Measurements from ENCODE around the gene SMARCB1. TPM values are rescaled to one million over a fixed set of nuclear protein-coding genes. Genes with fewer than 3 reads are reported as not detected.

The SMARCB1 gene
- total RNA-seq (10 to 100 TPM; 52.4 to 80.5 TPM), polyA plus RNA-seq (ENCODE audit: insufficient read length in 6 of 6) (100 to 1,000 TPM; 134 to 166 (median 144) TPM)
- long read RNA-seq, donor 1, full-length matches to known transcripts, result 73 of 115 reads
- long read RNA-seq, donor 1, partial matches to known transcripts, result 42 of 115 reads
- long read RNA-seq, donor 1, other reads (novel, unspliced or antisense), result 0 of 115 reads
- long read RNA-seq, donor 2, full-length matches to known transcripts, result 82 of 91 reads
- long read RNA-seq, donor 2, partial matches to known transcripts, result 9 of 91 reads
- long read RNA-seq, donor 2, other reads (novel, unspliced or antisense), result 0 of 91 reads
- long read RNA-seq, donor 3, full-length matches to known transcripts, result 71 of 79 reads
- long read RNA-seq, donor 3, partial matches to known transcripts, result 8 of 79 reads
- long read RNA-seq, donor 3, other reads (novel, unspliced or antisense), result 0 of 79 reads
- long read RNA-seq, donor 4, full-length matches to known transcripts, result 34 of 41 reads
- long read RNA-seq, donor 4, partial matches to known transcripts, result 4 of 41 reads
- long read RNA-seq, donor 4, other reads (novel, unspliced or antisense), result 3 of 41 reads
- long read RNA-seq, donor 5, full-length matches to known transcripts, result 62 of 73 reads
- long read RNA-seq, donor 5, partial matches to known transcripts, result 11 of 73 reads
- long read RNA-seq, donor 5, other reads (novel, unspliced or antisense), result 0 of 73 reads
- long read RNA-seq, donor 6, full-length matches to known transcripts, result 74 of 83 reads
- long read RNA-seq, donor 6, partial matches to known transcripts, result 9 of 83 reads
- long read RNA-seq, donor 6, other reads (novel, unspliced or antisense), result 0 of 83 reads
- long read RNA-seq, donor 7, full-length matches to known transcripts, result 43 of 51 reads
- long read RNA-seq, donor 7, partial matches to known transcripts, result 8 of 51 reads
- long read RNA-seq, donor 7, other reads (novel, unspliced or antisense), result 0 of 51 reads
- long read RNA-seq, donor 8, full-length matches to known transcripts, result 58 of 58 reads
- long read RNA-seq, donor 8, partial matches to known transcripts, result 0 of 58 reads
- long read RNA-seq, donor 8, other reads (novel, unspliced or antisense), result 0 of 58 reads
- long read RNA-seq, donor 9, result 0 reads
- long read RNA-seq, donor 10, full-length matches to known transcripts, result 62 of 66 reads
- long read RNA-seq, donor 10, partial matches to known transcripts, result 1 of 66 reads
- long read RNA-seq, donor 10, other reads (novel, unspliced or antisense), result 3 of 66 reads
- long read RNA-seq, donor 11, full-length matches to known transcripts, result 109 of 156 reads
- long read RNA-seq, donor 11, partial matches to known transcripts, result 47 of 156 reads
- long read RNA-seq, donor 11, other reads (novel, unspliced or antisense), result 0 of 156 reads
- long read RNA-seq, donor 12, full-length matches to known transcripts, result 62 of 67 reads
- long read RNA-seq, donor 12, partial matches to known transcripts, result 5 of 67 reads
- long read RNA-seq, donor 12, other reads (novel, unspliced or antisense), result 0 of 67 reads

DNA sequence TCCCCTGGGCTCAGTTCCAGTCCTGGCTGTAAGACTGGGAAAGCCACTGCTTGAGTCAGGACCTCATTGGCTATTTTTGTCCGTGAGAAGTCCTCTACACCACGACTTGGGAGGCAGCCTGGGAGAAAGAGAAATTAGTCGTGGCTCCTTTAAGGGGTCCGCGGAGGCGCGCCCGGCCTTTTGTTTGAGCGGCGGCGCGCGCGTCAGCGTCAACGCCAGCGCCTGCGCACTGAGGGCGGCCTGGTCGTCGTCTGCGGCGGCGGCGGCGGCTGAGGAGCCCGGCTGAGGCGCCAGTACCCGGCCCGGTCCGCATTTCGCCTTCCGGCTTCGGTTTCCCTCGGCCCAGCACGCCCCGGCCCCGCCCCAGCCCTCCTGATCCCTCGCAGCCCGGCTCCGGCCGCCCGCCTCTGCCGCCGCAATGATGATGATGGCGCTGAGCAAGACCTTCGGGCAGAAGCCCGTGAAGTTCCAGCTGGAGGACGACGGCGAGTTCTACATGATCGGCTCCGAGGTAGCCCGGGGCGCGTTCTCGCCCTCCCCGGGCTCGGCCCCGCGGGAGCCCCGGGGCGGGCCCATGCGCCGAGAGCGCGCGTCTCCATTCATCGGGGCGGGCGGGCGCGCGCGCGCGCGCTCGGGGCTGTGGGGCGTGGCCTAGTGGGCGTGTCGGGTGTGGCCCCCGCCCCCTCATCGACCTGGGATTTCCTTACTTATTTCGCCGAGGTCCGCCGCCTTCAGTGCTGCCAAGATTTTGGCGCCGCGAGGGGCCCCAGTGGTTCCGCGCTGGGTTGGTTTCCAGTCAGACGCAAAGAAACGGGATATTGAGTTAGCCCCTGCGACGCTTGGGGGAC is at the start of gene SMARCB1:
Gene SMARCB1 (plus strand): TSS at position 215 of the 848 bp plus-strand sequence. CDS start 204 bp downstream, at position 419.
- intact Hi-C loops (cut with DNase I), result loop anchor here in 1 of 2 donors (10.0 kb wide), 1 partner anchor 48 kb away; the partner anchor contains the start of gene DERL3
- Histone ChIP-seq H3K36me3 (peaks cover 0 to 7% of the 10 kb centered on the region in 2 donors), H3K27ac (peak within 1 kb of the TSS; percentile 99 to 100), H3K4me3 (peak within 1 kb of the TSS; percentile 84 to 93), H3K27me3 (no peaks in the 10 kb centered on the region), H3K4me1 (peaks cover 8 to 34% of the 10 kb centered on the region in 2 donors), H3K9me3 (no peaks in the 10 kb centered on the region)
- peak; percentile 99 for ATAC-seq
- DNase-seq, result peak; percentile 88 to 96 (median 91)
- TF ChIP-seq, protein P1, sequence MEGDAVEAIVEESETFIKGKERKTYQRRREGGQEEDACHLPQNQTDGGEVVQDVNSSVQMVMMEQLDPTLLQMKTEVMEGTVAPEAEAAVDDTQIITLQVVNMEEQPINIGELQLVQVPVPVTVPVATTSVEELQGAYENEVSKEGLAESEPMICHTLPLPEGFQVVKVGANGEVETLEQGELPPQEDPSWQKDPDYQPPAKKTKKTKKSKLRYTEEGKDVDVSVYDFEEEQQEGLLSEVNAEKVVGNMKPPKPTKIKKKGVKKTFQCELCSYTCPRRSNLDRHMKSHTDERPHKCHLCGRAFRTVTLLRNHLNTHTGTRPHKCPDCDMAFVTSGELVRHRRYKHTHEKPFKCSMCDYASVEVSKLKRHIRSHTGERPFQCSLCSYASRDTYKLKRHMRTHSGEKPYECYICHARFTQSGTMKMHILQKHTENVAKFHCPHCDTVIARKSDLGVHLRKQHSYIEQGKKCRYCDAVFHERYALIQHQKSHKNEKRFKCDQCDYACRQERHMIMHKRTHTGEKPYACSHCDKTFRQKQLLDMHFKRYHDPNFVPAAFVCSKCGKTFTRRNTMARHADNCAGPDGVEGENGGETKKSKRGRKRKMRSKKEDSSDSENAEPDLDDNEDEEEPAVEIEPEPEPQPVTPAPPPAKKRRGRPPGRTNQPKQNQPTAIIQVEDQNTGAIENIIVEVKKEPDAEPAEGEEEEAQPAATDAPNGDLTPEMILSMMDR (IDR thresholded peaks at IDR 0.05), result no peak

DNA sequence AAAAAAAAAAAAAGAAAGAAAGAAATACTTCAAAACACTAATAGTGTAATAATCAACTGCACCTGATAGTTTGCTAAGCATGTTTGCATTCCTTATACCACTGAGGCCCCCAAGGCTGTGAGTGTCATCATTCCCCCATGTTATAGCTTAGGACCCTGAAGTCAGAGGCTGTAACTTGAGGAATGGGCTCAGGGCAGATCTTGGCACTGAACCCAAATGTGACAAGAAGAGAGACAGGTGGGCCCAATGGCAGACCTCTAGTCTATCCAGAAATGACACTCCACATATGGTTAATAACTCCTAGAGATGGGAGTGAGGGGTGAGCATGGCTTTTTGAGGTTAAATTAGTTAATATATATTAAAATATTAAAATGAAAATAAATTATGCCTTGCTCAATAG is 49.1 kb upstream of the SMARCB1 start:
- H3K27me3 ChIP-seq, result no peaks in the 10 kb centered on the region
- no peak overlapping the region for H3K4me3 ChIP-seq
- TF ChIP-seq, protein P1 (IDR thresholded peaks at IDR 0.05), result no peak
- ATAC-seq (no peak), DNase-seq (no peak)
- H3K4me1 ChIP-seq, result no peaks in the 10 kb centered on the region
- intact Hi-C loops (cut with DNase I), result no loop called here
- no peaks in the 10 kb centered on the region for H3K9me3 ChIP-seq
- H3K27ac ChIP-seq, result no peak overlapping the region
- H3K36me3 ChIP-seq, result peaks cover 0 to 16% of the 10 kb centered on the region in 2 donors

DNA sequence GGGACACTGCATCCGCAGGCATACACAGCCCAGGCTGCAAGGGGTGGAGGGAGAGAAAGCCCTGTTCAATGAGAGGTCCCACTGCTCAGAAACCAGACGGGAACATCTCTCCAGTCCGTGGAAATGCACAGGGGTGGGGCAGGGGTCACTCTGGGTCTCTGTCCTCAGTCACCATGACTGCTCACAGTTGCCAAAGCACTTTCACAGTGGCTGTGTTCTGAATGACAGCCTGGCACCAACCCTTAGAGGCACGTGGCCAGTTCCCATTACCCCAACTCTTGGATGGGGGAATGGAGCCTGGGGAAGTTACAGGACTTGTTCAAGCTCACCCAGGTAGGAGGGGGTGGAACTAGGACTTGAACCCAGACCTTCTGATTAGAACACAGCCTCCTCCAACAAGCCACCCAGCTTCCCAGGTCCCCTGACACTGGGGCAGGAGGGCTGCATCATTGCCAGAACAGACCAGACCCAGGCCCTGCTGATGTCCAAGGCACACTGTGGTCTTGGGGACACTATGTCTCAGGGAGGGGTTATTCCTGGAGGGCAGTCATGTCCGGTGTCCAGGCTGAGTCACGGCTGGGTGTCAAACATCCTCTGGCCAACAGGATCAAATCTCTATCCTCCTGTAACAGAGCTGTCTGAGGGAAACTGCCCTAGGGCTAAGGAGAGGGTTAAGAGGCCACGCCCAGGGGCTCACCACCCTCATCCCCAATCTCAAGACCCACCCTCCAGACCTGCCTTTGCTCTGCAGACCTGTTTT is 44.1 kb upstream of the SMARCB1 start:
- no peaks in the 10 kb centered on the region for H3K27me3 ChIP-seq
- H3K9me3 ChIP-seq, result no peaks in the 10 kb centered on the region
- no peaks in the 10 kb centered on the region for H3K4me1 ChIP-seq
- TF ChIP-seq, protein P1 (IDR thresholded peaks at IDR 0.05), result no peak
- H3K27ac ChIP-seq, result no peak overlapping the region
- intact Hi-C loops (cut with DNase I), result no loop called here
- ATAC-seq (no peak), DNase-seq (no peak)
- no peak overlapping the region for H3K4me3 ChIP-seq
- peaks cover 0 to 41% of the 10 kb centered on the region in 2 donors for H3K36me3 ChIP-seq

DNA sequence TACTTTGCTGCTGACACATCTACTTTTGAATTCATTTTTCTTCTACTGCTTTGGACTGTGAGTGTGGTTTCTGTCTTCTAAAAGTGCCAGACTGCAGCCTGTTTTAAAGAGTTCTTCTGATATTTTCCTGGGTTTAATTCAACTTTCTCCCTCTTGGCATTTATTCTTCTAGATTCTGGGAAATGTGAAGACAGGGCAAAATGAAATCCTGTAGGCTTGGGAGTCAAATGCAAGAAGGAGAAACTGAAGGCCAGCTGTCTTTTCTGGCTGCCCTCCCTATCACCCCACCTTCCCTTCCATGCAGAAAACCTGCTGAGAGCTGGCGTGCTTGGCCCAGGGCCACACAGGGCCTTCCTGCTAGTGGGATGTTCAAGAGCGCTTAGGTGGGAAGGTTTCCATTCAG is 43.5 kb upstream of the SMARCB1 start:
- ATAC-seq (no peak), DNase-seq (no peak)

More for the DNA sequence above, 43.5 kb upstream of the SMARCB1 start:
- no peak overlapping the region for H3K4me3 ChIP-seq
- no peaks in the 10 kb centered on the region for H3K9me3 ChIP-seq
- H3K36me3 ChIP-seq, result peaks cover 0 to 41% of the 10 kb centered on the region in 2 donors
- no peak overlapping the region for H3K27ac ChIP-seq
- intact Hi-C loops (cut with DNase I), result no loop called here
- H3K4me1 ChIP-seq, result no peaks in the 10 kb centered on the region
- TF ChIP-seq, protein P1 (IDR thresholded peaks at IDR 0.05), result no peak
- no peaks in the 10 kb centered on the region for H3K27me3 ChIP-seq
